Suppressor macrophage treated with lipopolysaccharide for 1 hour (primary cell): ENCODE data around the gene ANKS1A.

Experiments used
- DNase-seq, 3 donors: peaks; one replicate each; pipeline ENCODE4 v3.0.0-alpha.2; 2020 to 2022

Gene ANKS1A

GRCh38 chr6:35025232-35026188, 136.5 kb downstream of the ANKS1A start:
- DNase-seq, result no peak

DNA sequence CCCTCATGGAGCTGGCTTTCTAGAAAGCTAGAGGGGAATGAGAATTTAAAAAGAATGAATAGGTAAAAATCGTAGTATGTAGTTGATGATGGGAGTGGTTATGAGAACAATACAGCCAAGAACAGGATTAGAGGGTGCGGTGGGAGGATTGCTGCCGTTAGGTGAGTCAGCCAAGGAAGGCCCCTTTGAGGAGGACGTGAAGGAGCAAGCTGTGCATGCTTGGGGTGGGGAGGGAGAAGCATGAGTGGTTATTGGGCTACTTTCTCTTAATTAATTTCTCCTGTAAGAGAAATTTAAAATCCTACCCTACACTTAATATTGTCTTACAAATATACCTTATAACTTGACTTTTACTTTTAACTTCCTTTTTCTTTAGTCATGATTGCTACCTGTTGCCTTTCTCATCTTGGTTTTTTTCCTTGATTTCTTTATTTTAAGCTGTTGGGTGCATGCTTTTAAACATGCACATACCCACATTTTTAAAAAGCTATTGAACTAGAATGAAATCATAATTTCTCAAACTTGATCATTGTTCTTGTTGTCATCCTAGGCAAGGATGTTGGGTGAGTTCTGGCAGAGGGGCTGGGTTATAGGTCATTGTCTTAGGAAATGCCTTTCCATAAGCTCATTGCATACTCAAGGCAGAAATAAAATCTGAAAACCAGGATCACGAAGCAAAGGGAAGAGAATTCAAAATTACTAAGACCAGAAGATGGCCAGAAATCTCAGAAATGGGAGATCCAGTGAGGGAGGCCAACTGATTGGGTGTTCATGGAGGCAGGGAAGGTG, 137.6 kb downstream of the ANKS1A start:
- DNase-seq, result no peak

GRCh38 chr6:35027807-35028206, 138.8 kb downstream of the ANKS1A start:
- DNase-seq, result no peak

GRCh38 chr6:35028781-35029769, 140.0 kb downstream of the ANKS1A start:
- DNase-seq, result no peak

GRCh38 chr6:35030099-35030498, 141.0 kb downstream of the ANKS1A start:
- no peak for DNase-seq

GRCh38 chr6:35031611-35032529, 142.8 kb downstream of the ANKS1A start:
- DNase-seq, result no peak

GRCh38 chr6:35033683-35034082, 144.6 kb downstream of the ANKS1A start:
- no peak for DNase-seq

DNA sequence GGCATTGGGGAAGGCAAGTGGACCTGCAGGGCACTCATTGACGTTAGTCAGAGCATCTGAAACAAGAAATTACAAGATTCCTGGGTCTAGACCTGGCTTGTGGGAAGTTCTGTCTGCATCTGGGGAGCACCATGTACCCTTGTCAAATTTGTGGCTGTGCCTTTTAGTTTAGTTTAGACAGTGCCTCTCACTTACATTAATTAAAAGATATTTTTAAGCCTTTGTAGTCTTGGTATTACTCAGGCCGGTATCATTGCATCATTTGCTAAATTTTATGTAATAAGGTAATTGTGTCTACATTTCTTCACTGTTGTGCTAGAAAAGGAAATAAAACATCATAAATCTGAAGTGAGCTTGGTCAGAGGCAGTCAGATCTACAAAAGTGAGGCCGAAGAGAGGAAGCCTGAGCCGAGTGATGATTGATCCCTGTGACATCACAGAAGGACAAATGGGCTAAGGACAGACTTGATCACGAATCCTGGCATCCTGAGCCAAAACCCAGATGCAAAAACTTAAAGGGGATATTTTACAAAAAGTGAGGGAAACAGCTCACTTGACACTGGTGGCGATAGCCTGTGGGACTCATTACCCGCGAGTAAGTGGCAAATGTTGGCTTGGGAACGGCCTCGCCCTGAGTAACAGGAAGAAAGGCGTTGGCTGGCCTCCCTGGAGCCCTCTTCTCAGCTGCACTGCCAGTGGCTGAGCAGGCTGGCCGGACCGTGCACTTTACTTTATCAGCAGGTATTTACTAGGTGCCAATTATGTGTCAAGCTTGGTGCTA, 145.5 kb downstream of the ANKS1A start:
- DNase-seq, result peak; percentile 50 to 71 (median 71)

GRCh38 chr6:35035481-35036030, 146.5 kb downstream of the ANKS1A start:
- DNase-seq, result no peak

- DNase-seq, result no peak
Observed at GRCh38 chr6:35036059-35036827, 147.2 kb downstream of the ANKS1A start.

GRCh38 chr6:35036828-35037663, 148.0 kb downstream of the ANKS1A start:
- DNase-seq, result no peak

DNA sequence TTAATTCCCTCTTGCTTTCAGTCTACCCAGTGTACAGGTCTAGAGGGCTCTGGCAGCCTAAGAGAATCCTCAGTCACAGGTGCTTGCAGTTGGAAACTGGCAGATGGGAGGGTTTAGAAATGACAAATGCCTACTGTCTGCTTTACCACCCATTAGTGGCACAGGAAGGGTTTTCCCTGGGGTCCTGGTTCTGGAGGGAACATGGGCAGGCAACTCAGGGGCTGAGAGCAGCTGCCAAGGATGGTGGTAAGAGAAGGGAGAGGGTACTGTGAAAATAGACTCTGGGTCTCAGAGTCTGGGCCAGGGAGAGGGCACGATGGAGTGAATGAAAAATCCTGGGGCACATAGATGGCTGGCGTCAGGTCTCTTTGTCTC, 148.6 kb downstream of the ANKS1A start:
- no peak for DNase-seq

GRCh38 chr6:35038076-35038475, 149.0 kb downstream of the ANKS1A start:
- DNase-seq, result no peak

DNA sequence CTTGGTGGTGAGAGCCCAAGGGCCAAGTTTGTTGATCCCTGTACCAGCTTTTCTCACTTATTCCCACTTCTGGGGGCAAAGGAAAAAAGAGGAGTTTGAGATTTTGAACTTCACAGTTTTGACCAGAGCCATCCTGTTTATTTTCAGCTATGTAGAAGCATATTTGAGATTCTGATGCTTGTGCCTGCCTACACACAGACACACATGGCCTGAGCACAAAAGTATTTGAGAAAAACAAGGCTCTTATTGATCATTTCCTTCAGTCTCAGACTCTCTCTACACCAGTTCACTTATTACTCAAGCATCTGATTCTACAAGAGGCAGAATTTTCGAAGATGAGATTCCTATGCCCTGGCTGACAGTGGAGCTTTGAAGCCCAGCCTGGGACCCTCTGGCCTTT, 151.3 kb downstream of the ANKS1A start:
- DNase-seq, result no peak

- DNase-seq, result no peak
Observed at GRCh38 chr6:35041086-35041861, 152.2 kb downstream of the ANKS1A start.

DNA sequence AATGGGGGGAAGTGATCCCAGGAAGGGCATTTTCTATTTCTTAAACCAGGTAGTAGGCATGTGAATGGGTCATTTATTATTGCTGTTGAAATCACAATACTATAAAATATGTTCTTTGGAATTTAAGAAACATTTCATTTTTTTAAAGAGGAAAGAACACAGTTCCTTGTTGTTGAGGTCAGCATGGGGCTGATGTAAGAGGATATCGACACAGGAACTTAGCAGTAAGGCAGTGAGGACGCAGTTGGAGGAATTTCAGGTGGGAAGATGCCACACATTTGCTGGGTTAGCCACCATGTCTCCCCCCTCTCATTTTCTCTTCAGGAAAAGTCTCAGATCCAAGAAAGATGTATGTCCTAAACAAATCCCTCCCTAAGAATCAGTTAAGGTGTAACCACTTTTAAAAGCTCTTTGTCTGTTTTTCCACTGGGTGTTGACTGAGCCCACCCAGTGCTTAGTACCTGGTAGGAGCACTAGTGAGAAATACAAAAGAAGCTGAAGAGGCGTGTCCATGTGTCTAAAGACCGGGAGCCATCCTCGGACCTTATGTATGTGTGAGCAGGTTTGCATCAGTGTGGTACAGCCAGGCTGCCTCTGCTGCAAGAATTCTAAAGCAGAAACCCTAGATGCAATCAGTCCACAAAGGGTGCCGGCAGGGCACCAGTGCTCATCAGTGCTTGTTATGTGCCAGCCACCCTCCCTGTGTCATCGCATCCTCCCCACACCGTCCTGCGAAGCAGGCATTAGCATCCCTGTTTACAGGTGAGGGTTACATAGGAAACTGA, 153.2 kb downstream of the ANKS1A start:
- DNase-seq, result peak in 2 of 3 donors; percentile 30 to 36
